HCT116 (cell line): ENCODE measurements around the gene RAB19. TPM values are rescaled to one million over a fixed set of nuclear protein-coding genes. Genes with fewer than 3 reads are reported as not detected.

ENCODE experiments used
- ATAC-seq: fragments of 200-7000 bp; cut with Tn5 transposase; 2 replicates; pipeline ENCODE4 v1.9.1; 2020; ENCODE audit warnings: mild to moderate bottlenecking, moderate library complexity
- BruUV-seq: library from RNA; stranded (reverse); fragments of 400-500 nt; replicated peaks from 2 replicates; lab custom pipeline; 2021; lab: Mats Ljungman, UMichigan
- CTCF ChIA-PET: fragments of 300-600 bp; sonication (Branson Sonifier 250); formaldehyde crosslinking; loops from one replicate; lab custom pipeline; 2021; ENCODE audit warnings: antibody characterized with exemption; lab: Charles Lee
- POLR2A ChIA-PET: fragments of 300-600, 350-600 bp; sonication (Branson Sonifier 250); formaldehyde crosslinking; loops from one replicate; lab custom pipeline; 2021; ENCODE audit warnings: antibody characterized with exemption; lab: Charles Lee
- RAD21 ChIA-PET, 2 experiments: fragments of 300-600 bp; sonication (Branson Sonifier 250); formaldehyde crosslinking; loops; one replicate each; lab custom pipeline; 2023; ENCODE audit warnings: low total read pairs in 2 of 2; ENCODE audit not compliant: uncharacterized antibody in 2 of 2, unreplicated experiment in 2 of 2, low non-redundant PET in 1 of 2; lab: Charles Lee
- DNase-seq: peaks from one replicate; pipeline ENCODE4 v3.0.0-alpha.2; 2010; ENCODE audit warnings: low read depth, low spot score
- H2AFZ ChIP-seq: fragments of 200-600 bp; shearing (Covaris generic), sonication (generic); 2 replicates; pipeline ENCODE4 v1.6.1; 2017; ENCODE audit warnings: low read depth, mixed run types, mixed read lengths, antibody characterized with exemption, low read length; ENCODE audit not compliant: poor library complexity, severe bottlenecking
- H3K27ac ChIP-seq: 2 replicates; pipeline ENCODE4 v1.5.1; 2012; ENCODE audit warnings: low read depth, low read length
- H3K27me3 ChIP-seq: fragments of 200-600 bp; sonication (generic); 2 replicates; pipeline ENCODE4 v1.6.1; 2016; ENCODE audit warnings: mixed run types, low read length, mixed read lengths; ENCODE audit not compliant: insufficient read depth
- H3K36me3 ChIP-seq, 2 experiments: fragments of 200-500 bp in 1 of 2; fragments of 200-600 bp in 1 of 2; sonication (Bioruptor generic) in 1 of 2; sonication (generic) in 1 of 2; 2 replicates each; pipeline versions ENCODE4 v1.5.1 to v1.6.1; 2014 to 2016; ENCODE audit warnings: low read length in 2 of 2, inconsistent platforms in 1 of 2, mixed read lengths in 1 of 2, mixed run types in 1 of 2; ENCODE audit not compliant: insufficient read depth in 2 of 2, control insufficient read depth in 1 of 2
- H3K4me1 ChIP-seq, 2 experiments: fragments of 200-600 bp in 1 of 2; sonication (generic) in 1 of 2; 2 replicates each; pipeline versions ENCODE4 v1.5.1 to v1.6.1; 2012 to 2017; ENCODE audit warnings: low read length in 2 of 2, inconsistent platforms in 1 of 2, mild to moderate bottlenecking in 1 of 2, mixed read lengths in 1 of 2, mixed run types in 1 of 2, moderate library complexity in 1 of 2; ENCODE audit not compliant: insufficient read depth in 2 of 2, control insufficient read depth in 1 of 2
- H3K4me2 ChIP-seq: fragments of 200-600 bp; sonication (generic); 2 replicates; pipeline ENCODE4 v1.6.1; 2017; ENCODE audit warnings: mixed run types, low read length, mixed read lengths
- H3K4me3 ChIP-seq, 2 experiments: fragments of 200-600 bp in 1 of 2; sonication (generic) in 1 of 2; replicated peaks in 1 of 2; 2 replicates each; pipeline ENCODE4 v1.5.1; 2011 to 2016; ENCODE audit warnings: low read length in 2 of 2, control low read depth in 1 of 2, low read depth in 1 of 2, mild to moderate bottlenecking in 1 of 2, mixed read lengths in 1 of 2, mixed run types in 1 of 2
- H3K79me2 ChIP-seq: fragments of 200-600 bp; sonication (generic); 2 replicates; pipeline ENCODE4 v1.6.1; 2017; ENCODE audit warnings: mild to moderate bottlenecking, mixed run types, low read length, moderate library complexity, mixed read lengths; ENCODE audit not compliant: insufficient read depth
- H3K9ac ChIP-seq: fragments of 200-600 bp; sonication (generic); 2 replicates; pipeline ENCODE4 v1.6.1; 2016; ENCODE audit warnings: low read length, mixed read lengths
- H3K9me2 ChIP-seq: fragments of 200-600 bp; sonication (generic), shearing (Covaris generic); 2 replicates; pipeline ENCODE4 v1.6.1; 2017; ENCODE audit warnings: mixed run types, mild to moderate bottlenecking, moderate library complexity; ENCODE audit not compliant: insufficient read depth
- H3K9me3 ChIP-seq, 2 experiments: fragments of 200-500 bp in 1 of 2; fragments of 200-600 bp in 1 of 2; sonication (Bioruptor generic) in 1 of 2; sonication (generic) in 1 of 2; 2 replicates each; pipeline ENCODE4 v1.6.1; 2014 to 2017; ENCODE audit warnings: low read length in 2 of 2, mixed read lengths in 2 of 2, inconsistent platforms in 1 of 2, low read depth in 1 of 2, mild to moderate bottlenecking in 1 of 2, mixed run types in 1 of 2, moderate library complexity in 1 of 2; ENCODE audit not compliant: control insufficient read depth in 1 of 2, insufficient read depth in 1 of 2
- H4K20me1 ChIP-seq: fragments of 200-600 bp; sonication (generic), shearing (Covaris generic); 2 replicates; pipeline ENCODE4 v1.6.1; 2017; ENCODE audit warnings: mixed run types, mild to moderate bottlenecking, moderate library complexity; ENCODE audit not compliant: insufficient read depth
- ATF3 ChIP-seq: IDR thresholded peaks from 2 replicates; pipeline ENCODE4 v1.6.1; 2012
- CBX3 ChIP-seq: IDR thresholded peaks from 2 replicates; pipeline ENCODE4 v1.6.1; 2012; ENCODE audit warnings: low read depth
- CEBPB ChIP-seq: IDR thresholded peaks from 2 replicates; pipeline ENCODE4 v1.6.1; 2012; ENCODE audit warnings: low read depth
- CTCF ChIP-seq, 3 experiments: fragments of 200-600 bp in 1 of 3; sonication (generic) in 1 of 3; IDR thresholded peaks in 2 of 3; conservative IDR thresholded peaks in 1 of 3; 2 replicates each; pipeline ENCODE4 v1.5.1; 2012 to 2017; ENCODE audit warnings: low read depth in 2 of 3, low read length in 2 of 3, antibody characterized with exemption in 1 of 3, borderline replicate concordance in 1 of 3, control low read depth in 1 of 3, mild to moderate bottlenecking in 1 of 3, mixed read lengths in 1 of 3, mixed run types in 1 of 3, moderate library complexity in 1 of 3; ENCODE audit not compliant: insufficient read depth in 1 of 3
- EGR1 ChIP-seq: IDR thresholded peaks from 2 replicates; pipeline ENCODE4 v1.6.1; 2012; ENCODE audit warnings: low read depth
- EZH2phosphoT487 ChIP-seq: fragments of 200-600 bp; IDR thresholded peaks from 2 replicates; pipeline ENCODE4 v1.6.1; 2018; ENCODE audit warnings: antibody characterized with exemption, borderline replicate concordance
- FOSL1 ChIP-seq: IDR thresholded peaks from 2 replicates; pipeline ENCODE4 v1.6.1; 2012; ENCODE audit warnings: low read depth
- JUND ChIP-seq: IDR thresholded peaks from 2 replicates; pipeline ENCODE4 v1.6.1; 2012
- MAX ChIP-seq: IDR thresholded peaks from 2 replicates; pipeline ENCODE4 v1.6.1; 2012
- POLR2A ChIP-seq: IDR thresholded peaks from 2 replicates; pipeline ENCODE4 v1.7.0; 2011; ENCODE audit warnings: borderline replicate concordance; ENCODE audit not compliant: insufficient read depth, insufficient read length; ENCODE audit errors: extremely low read depth
- POLR2AphosphoS5 ChIP-seq: IDR thresholded peaks from 2 replicates; pipeline ENCODE4 v1.6.1; 2011; ENCODE audit warnings: mild to moderate bottlenecking, low read depth, low read length, moderate library complexity
- RAD21 ChIP-seq: IDR thresholded peaks from 2 replicates; pipeline ENCODE4 v1.6.1; 2012; ENCODE audit warnings: low read depth, mild to moderate bottlenecking
- REST ChIP-seq: IDR thresholded peaks from 2 replicates; pipeline ENCODE4 v1.6.1; 2012; ENCODE audit warnings: low read depth
- SIN3A ChIP-seq: IDR thresholded peaks from 2 replicates; pipeline ENCODE4 v1.6.1; 2012; ENCODE audit warnings: low read depth
- SP1 ChIP-seq: IDR thresholded peaks from 2 replicates; pipeline ENCODE4 v1.6.1; 2012; ENCODE audit warnings: low read depth
- SRF ChIP-seq: IDR thresholded peaks from 2 replicates; pipeline ENCODE4 v1.6.1; 2012; ENCODE audit warnings: low read depth
- TCF7L2 ChIP-seq: IDR thresholded peaks from 2 replicates; pipeline ENCODE4 v1.7.0; 2011; ENCODE audit warnings: borderline replicate concordance, inconsistent platforms; ENCODE audit not compliant: insufficient read depth, insufficient read length; ENCODE audit errors: extremely low read depth
- YY1 ChIP-seq: IDR thresholded peaks from 2 replicates; pipeline ENCODE4 v1.6.1; 2011; ENCODE audit warnings: low read length, low read depth, moderate library complexity, mild to moderate bottlenecking; ENCODE audit not compliant: insufficient replicate concordance; ENCODE audit errors: extremely low read depth
- ZNF274 ChIP-seq: fragments of 200-500 bp; sonication (Bioruptor generic); IDR thresholded peaks from 2 replicates; pipeline ENCODE4 v1.6.1; 2014; ENCODE audit warnings: mild to moderate bottlenecking, low read depth, low read length, inconsistent platforms
- intact Hi-C: fragments of 100-400 bp; cut with micrococcal nuclease; formaldehyde crosslinking; loops from 2 replicates; pipeline ENCODE4 v1.10.0; 2022
- total RNA-seq: library from RNA; stranded (reverse); gene quantifications from one replicate; pipeline ENCODE4 v1.2.1, GENCODE V29; 2021; ENCODE audit not compliant: unreplicated experiment

Gene RAB19
- total RNA-seq, 1 experiment from 2014 or later: 2.6 TPM

- H3K9me3 ChIP-seq: no peaks in the 10 kb centered on the region
- H3K9me2 ChIP-seq: no peaks in the 10 kb centered on the region
- 0 out of 2 replicates have a peak, but pooled peaks cover 3% of the 10 kb centered on the region for H3K79me2 ChIP-seq
- BruUV-seq: no TSS peak
- peaks cover 12 to 13% of the 10 kb centered on the region in 2 experiments; a peak in 3 of 4 replicates for H3K36me3 ChIP-seq
- H3K4me1 ChIP-seq: no peaks in the 10 kb centered on the region
- CTCF ChIA-PET: no interaction called here
- no peak for DNase-seq
- RAD21 ChIA-PET: no interaction called here
- H3K27me3 ChIP-seq: no peaks in the 10 kb centered on the region
- no peak overlapping the region for H3K9ac ChIP-seq
- intact Hi-C loops: no loop called here
- POLR2A ChIA-PET: no interaction called here
- TF ChIP-seq POLR2AphosphoS5: no peak
- no peak for TF ChIP-seq SP1
- no peak for TF ChIP-seq ATF3
- no peak for TF ChIP-seq TCF7L2
- no peak for TF ChIP-seq ZNF274
- TF ChIP-seq EZH2phosphoT487: no peak
- no peak for TF ChIP-seq SIN3A
- TF ChIP-seq CBX3: no peak
- TF ChIP-seq REST: no peak
- no peak for TF ChIP-seq EGR1
- no peak for TF ChIP-seq POLR2A
- no peak for TF ChIP-seq MAX
- TF ChIP-seq CEBPB: no peak
- TF ChIP-seq RAD21: no peak
- TF ChIP-seq FOSL1: no peak
- no peak for TF ChIP-seq YY1
- no peak for TF ChIP-seq CTCF (IDR thresholded peaks at IDR 0.05 in 2 of 3, conservative IDR thresholded peaks at IDR 0.05 in 1 of 3; ENCODE audit: borderline replicate concordance in 1 of 3, insufficient read depth in 1 of 3, low read depth in 2 of 3, low read length in 2 of 3)
- no peak for TF ChIP-seq JUND
- no peak for TF ChIP-seq SRF
- H2AFZ ChIP-seq: no peak overlapping the region
- H3K27ac ChIP-seq: no peak overlapping the region
- no peak overlapping the region for H3K4me2 ChIP-seq
- H3K4me3 ChIP-seq: no peak overlapping the region
- no peak for ATAC-seq
- H4K20me1 ChIP-seq: no peaks in the 10 kb centered on the region
These were observed 51.9 kb downstream of the RAB19 start for GRCh38 chr7:140455743-140456142.
